OCI-LY3 (cell line): ENCODE results near the gene ADSS1.

Experiments used
- H2AFZ ChIP-seq: fragments of 200-600, 300-600 bp; shearing (Covaris generic); 2 replicates; pipeline ENCODE4 v1.6.0; 2014; ENCODE audit warnings: antibody characterized with exemption, low read depth, low read length
- H3K27ac ChIP-seq: fragments of 200-600, 300-600 bp; sonication (generic); 2 replicates; pipeline ENCODE4 v1.5.1; 2014; ENCODE audit warnings: mild to moderate bottlenecking, low read length, moderate library complexity, mixed read lengths
- H3K27me3 ChIP-seq: fragments of 200-600, 300-600 bp; sonication (generic); 2 replicates; pipeline ENCODE4 v1.6.1; 2014; ENCODE audit warnings: low read depth, low read length, mixed read lengths
- H3K36me3 ChIP-seq: fragments of 200-600, 300-600 bp; sonication (generic); replicated peaks from 2 replicates; pipeline ENCODE3; 2014; ENCODE audit warnings: low read depth, low read length, mixed read lengths
- H3K4me1 ChIP-seq: fragments of 300-600, 200-600 bp; sonication (generic); 2 replicates; pipeline ENCODE4 v1.6.1; 2014; ENCODE audit warnings: low read length, mixed read lengths
- H3K4me2 ChIP-seq: fragments of 200-600, 300-600 bp; sonication (generic); 2 replicates; pipeline ENCODE4 v1.6.1; 2014; ENCODE audit warnings: low read length, mixed read lengths
- H3K4me3 ChIP-seq: fragments of 300-600, 200-600 bp; sonication (generic); 2 replicates; pipeline ENCODE4 v1.5.1; 2014; ENCODE audit warnings: antibody characterized with exemption, mild to moderate bottlenecking, low read length, moderate library complexity
- H3K79me2 ChIP-seq: fragments of 300-600, 200-600 bp; shearing (Covaris generic); 2 replicates; pipeline ENCODE4 v1.6.1; 2014; ENCODE audit warnings: mild to moderate bottlenecking, low read length, mixed read lengths
- H3K9ac ChIP-seq: fragments of 300-600, 200-600 bp; shearing (Covaris generic); 2 replicates; pipeline ENCODE4 v1.6.0; 2014; ENCODE audit warnings: mild to moderate bottlenecking, low read length, moderate library complexity
- H3K9me3 ChIP-seq: fragments of 200-600, 300-600 bp; shearing (Covaris generic); 2 replicates; pipeline ENCODE4 v1.6.1; 2014; ENCODE audit warnings: low read length, mixed read lengths; ENCODE audit not compliant: insufficient read depth
- H4K20me1 ChIP-seq: fragments of 200-600, 300-600 bp; sonication (generic); 2 replicates; pipeline ENCODE4 v1.6.1; 2016; ENCODE audit warnings: low read length, mixed read lengths; ENCODE audit not compliant: insufficient read depth
- EZH2phosphoT487 ChIP-seq: fragments of 200-600 bp; shearing (Covaris generic); IDR thresholded peaks from 2 replicates; pipeline ENCODE4 v1.6.1; 2018; ENCODE audit warnings: antibody characterized with exemption, mixed run types, low read depth
- TF ChIP-seq, protein P1 (sequence below): fragments of 200-600, 300-600 bp; sonication (generic); IDR thresholded peaks from 2 replicates; pipeline ENCODE4 v1.5.1; 2014; ENCODE audit warnings: antibody characterized with exemption, low read length, low read depth

The ADSS1 gene

DNA sequence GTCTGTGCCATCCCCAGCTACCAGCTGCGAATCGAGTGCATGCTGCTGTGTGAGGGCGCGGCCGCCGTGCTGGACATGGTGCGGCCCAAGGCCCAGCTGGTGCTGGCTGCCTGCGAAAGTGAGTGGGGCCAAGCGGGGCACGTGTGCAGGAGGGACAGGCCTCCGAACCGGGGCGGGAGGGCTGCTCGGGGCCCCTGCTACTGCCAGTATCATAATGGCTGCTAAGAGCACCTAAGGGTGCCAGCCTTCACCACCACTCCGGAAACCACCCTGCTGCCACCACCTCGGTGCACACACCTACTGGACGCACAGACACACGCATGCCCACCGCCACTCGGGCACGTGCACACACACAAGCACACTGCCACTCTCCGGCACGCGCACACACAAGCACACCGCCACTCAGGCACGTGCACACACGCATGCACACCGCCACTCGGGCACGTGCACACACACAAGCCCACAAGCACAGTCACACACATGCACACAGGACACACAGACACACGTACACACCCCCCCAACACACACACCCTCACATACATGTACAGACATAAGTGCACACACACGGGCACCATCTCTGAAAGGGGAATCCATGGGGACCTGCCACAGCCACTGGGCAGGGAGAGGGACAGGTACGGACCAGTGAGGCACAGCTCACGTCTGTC, 13.8 kb upstream of the ADSS1 start:
- no peaks in the 10 kb centered on the region for H3K4me1 ChIP-seq
- no peak overlapping the region for H3K9ac ChIP-seq
- H2AFZ ChIP-seq: no peak overlapping the region
- H3K9me3 ChIP-seq: no peaks in the 10 kb centered on the region
- no peaks in the 10 kb centered on the region for H3K27me3 ChIP-seq
- H3K27ac ChIP-seq: no peak overlapping the region
- TF ChIP-seq, protein P1, sequence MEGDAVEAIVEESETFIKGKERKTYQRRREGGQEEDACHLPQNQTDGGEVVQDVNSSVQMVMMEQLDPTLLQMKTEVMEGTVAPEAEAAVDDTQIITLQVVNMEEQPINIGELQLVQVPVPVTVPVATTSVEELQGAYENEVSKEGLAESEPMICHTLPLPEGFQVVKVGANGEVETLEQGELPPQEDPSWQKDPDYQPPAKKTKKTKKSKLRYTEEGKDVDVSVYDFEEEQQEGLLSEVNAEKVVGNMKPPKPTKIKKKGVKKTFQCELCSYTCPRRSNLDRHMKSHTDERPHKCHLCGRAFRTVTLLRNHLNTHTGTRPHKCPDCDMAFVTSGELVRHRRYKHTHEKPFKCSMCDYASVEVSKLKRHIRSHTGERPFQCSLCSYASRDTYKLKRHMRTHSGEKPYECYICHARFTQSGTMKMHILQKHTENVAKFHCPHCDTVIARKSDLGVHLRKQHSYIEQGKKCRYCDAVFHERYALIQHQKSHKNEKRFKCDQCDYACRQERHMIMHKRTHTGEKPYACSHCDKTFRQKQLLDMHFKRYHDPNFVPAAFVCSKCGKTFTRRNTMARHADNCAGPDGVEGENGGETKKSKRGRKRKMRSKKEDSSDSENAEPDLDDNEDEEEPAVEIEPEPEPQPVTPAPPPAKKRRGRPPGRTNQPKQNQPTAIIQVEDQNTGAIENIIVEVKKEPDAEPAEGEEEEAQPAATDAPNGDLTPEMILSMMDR: no peak
- TF ChIP-seq EZH2phosphoT487: no peak
- H4K20me1 ChIP-seq: no peaks in the 10 kb centered on the region
- no peak overlapping the region for H3K4me3 ChIP-seq
- H3K4me2 ChIP-seq: no peak overlapping the region
- no peaks in the 10 kb centered on the region for H3K36me3 ChIP-seq
- no peaks in the 10 kb centered on the region for H3K79me2 ChIP-seq

DNA sequence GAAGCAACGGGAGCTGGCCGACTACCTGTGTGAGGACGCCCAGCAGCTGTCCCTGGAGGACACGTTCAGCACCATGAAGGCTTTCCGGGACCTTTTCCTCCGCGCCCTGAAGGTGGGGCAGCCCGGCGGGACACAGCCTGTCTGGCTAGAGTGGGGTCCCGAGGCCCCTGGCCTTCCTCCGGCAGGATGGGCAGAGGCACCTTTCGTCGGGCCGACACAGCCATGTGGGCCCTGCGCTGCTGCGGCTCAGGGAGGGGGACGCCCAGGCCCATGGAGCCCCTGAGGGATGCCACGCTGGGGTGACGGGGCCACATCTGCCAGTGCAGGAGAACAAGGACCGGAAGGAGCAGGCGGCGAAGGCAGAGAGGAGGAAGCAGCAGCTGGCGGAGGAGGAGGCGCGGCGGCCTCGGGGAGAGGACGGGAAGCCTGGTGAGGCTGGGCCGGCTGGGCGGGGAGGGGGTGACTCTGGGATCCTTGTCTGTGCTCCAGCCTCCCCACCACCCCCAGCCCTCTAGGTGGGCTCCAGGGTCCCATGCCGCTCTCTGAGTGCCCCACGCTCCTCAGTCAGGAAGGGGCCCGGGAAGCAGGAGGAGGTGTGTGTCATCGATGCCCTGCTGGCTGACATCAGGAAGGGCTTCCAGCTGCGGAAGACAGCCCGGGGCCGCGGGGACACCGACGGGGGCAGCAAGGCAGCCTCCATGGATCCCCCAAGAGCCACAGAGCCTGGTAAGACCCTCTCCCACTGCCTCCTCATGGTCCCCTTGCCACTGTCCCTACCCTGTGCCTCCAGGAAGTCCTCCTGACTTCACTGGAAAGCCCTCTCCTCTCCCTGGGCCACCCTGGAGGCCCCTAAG, 10.9 kb upstream of the ADSS1 start:
- Histone ChIP-seq H3K27me3 (no peaks in the 10 kb centered on the region), H3K4me2 (no peak overlapping the region), H3K9ac (no peak overlapping the region), H3K36me3 (no peaks in the 10 kb centered on the region), H2AFZ (no peak overlapping the region), H3K27ac (no peak overlapping the region), H4K20me1 (no peaks in the 10 kb centered on the region), H3K4me3 (no peak overlapping the region), H3K79me2 (no peaks in the 10 kb centered on the region), H3K4me1 (no peaks in the 10 kb centered on the region), H3K9me3 (no peaks in the 10 kb centered on the region)
- TF ChIP-seq, protein P1: no peak
- TF ChIP-seq EZH2phosphoT487: no peak

DNA sequence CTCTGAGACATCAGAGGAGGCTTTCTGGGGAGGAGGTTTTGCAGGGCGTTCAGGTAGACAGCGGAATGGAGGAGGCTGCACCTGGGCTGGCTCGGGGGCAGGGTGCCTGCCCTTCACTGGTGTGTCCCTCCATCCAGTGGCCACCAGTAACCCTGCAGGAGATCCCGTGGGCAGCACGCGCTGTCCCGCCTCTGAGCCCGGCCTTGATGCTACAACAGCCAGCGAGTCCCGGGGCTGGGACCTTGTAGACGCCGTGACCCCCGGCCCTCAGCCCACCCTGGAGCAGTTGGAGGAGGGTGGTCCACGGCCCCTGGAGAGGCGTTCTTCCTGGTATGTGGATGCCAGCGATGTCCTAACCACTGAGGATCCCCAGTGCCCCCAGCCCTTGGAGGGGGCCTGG, 10.0 kb upstream of the ADSS1 start:
- Histone ChIP-seq H3K9ac (no peak overlapping the region), H3K36me3 (no peaks in the 10 kb centered on the region), H3K4me1 (no peaks in the 10 kb centered on the region), H2AFZ (no peak overlapping the region), H3K4me2 (no peak overlapping the region), H3K4me3 (no peak overlapping the region), H3K27ac (no peak overlapping the region), H3K79me2 (no peaks in the 10 kb centered on the region), H3K27me3 (no peaks in the 10 kb centered on the region), H4K20me1 (no peaks in the 10 kb centered on the region), H3K9me3 (no peaks in the 10 kb centered on the region)
- TF ChIP-seq EZH2phosphoT487: no peak
- TF ChIP-seq, protein P1: no peak

DNA sequence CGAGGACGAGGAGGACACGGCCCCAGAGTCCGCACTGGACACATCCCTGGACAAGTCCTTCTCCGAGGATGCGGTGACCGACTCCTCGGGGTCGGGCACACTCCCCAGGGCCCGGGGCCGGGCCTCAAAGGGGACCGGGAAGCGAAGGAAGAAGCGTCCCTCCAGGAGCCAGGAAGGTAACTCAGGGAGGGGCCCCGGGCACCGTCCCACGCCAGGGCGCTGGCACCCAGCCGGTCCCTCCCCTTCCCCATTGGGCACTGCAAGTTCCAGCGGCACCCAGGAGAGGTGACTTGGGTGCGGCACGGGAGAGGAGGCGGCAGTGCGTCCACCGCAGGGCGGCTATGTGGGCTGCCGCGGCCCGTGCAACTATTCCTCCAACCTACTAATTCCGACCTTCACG, 9.3 kb upstream of the ADSS1 start:
- no peak overlapping the region for H3K9ac ChIP-seq
- no peak overlapping the region for H3K4me3 ChIP-seq
- H3K27ac ChIP-seq: no peak overlapping the region

More for the DNA sequence above, 9.3 kb upstream of the ADSS1 start:
- Histone ChIP-seq H3K4me2 (no peak overlapping the region), H3K9me3 (no peaks in the 10 kb centered on the region), H4K20me1 (no peaks in the 10 kb centered on the region), H2AFZ (no peak overlapping the region), H3K27me3 (no peaks in the 10 kb centered on the region), H3K4me1 (no peaks in the 10 kb centered on the region), H3K36me3 (no peaks in the 10 kb centered on the region), H3K79me2 (no peaks in the 10 kb centered on the region)
- TF ChIP-seq EZH2phosphoT487: no peak
- TF ChIP-seq, protein P1: no peak
